ENCODE data around the gene L3MBTL1. TPM values are rescaled to one million over a fixed set of nuclear protein-coding genes. Genes with fewer than 3 reads are reported as not detected.
"Not testable (repeated sequence)": the region's sequence is repeated elsewhere in the genome, so short reads cannot be mapped to it uniquely, and the experiment has no call there.

Gene L3MBTL1
- total RNA-seq, 1 experiment from 2014 or later, result 21.6 TPM

DNA sequence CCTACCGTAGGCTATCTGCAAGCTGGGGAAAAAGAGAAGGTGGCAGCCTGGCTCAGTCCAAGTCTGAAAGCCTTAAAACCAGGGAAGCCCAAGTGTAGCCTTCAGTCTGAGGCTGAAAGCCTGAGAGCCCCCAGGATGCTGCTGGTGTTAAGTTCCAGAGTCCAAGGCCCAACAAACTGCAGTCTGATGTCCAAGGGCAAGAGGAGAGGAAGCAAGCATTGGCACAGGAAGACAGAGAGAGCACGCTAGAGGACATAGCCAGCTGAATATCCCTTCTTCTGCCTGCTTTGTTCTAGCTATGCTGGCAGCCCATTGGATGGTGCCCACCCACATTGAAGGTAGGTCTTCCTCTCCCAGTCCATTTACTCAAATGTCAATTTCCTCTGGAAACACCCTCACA, 12.1 kb upstream of the L3MBTL1 start (continued):
- TF ChIP-seq CTCF (IDR thresholded peaks at IDR 0.05 in 2 of 3, conservative IDR thresholded peaks at IDR 0.05 in 1 of 3; ENCODE audit: borderline replicate concordance in 1 of 3, insufficient read depth in 1 of 3, low read depth in 2 of 3, low read length in 2 of 3) (no peak), SIN3A (IDR thresholded peaks at IDR 0.05; ENCODE audit: low read depth) (no peak), ZBTB33 (IDR thresholded peaks at IDR 0.05; ENCODE audit: extremely low read depth, insufficient replicate concordance, low read length) (no peak), TCF7L2 (IDR thresholded peaks at IDR 0.05; ENCODE audit: borderline replicate concordance, extremely low read depth, insufficient read depth, insufficient read length) (no peak), RAD21 (IDR thresholded peaks at IDR 0.05; ENCODE audit: low read depth) (no peak), JUND (IDR thresholded peaks at IDR 0.05) (no peak)

- H3K9ac ChIP-seq (ENCODE audit: low read length); H3K27ac ChIP-seq (ENCODE audit: low read depth, low read length); BruUV-seq (replicated peaks); H3K9me2 ChIP-seq (ENCODE audit: insufficient read depth); intact Hi-C loops (cut with micrococcal nuclease); H3K9me3 ChIP-seq (ENCODE audit: control insufficient read depth in 1 of 2, insufficient read depth in 1 of 2, low read depth in 1 of 2, low read length in 2 of 2); POLR2A ChIA-PET; ATAC-seq; CTCF ChIA-PET; H3K4me3 ChIP-seq (replicated peaks in 1 of 2; ENCODE audit: low read depth in 1 of 2, low read length in 2 of 2); H3K4me2 ChIP-seq (ENCODE audit: low read length); H2AFZ ChIP-seq (ENCODE audit: low read depth, low read length, poor library complexity, severe bottlenecking); H4K20me1 ChIP-seq (ENCODE audit: insufficient read depth); RAD21 ChIA-PET (ENCODE audit: low non-redundant PET in 1 of 2, low total read pairs in 2 of 2, uncharacterized antibody in 2 of 2, unreplicated experiment in 2 of 2); H3K27me3 ChIP-seq (ENCODE audit: insufficient read depth, low read length); DNase-seq (ENCODE audit: low read depth, low spot score); H3K4me1 ChIP-seq (ENCODE audit: control insufficient read depth in 1 of 2, insufficient read depth in 2 of 2, low read length in 2 of 2); H3K36me3 ChIP-seq (ENCODE audit: control insufficient read depth in 1 of 2, insufficient read depth in 2 of 2, low read length in 2 of 2); H3K79me2 ChIP-seq (ENCODE audit: insufficient read depth, low read length): not testable (repeated sequence)
These were observed 5.5 kb upstream of the L3MBTL1 start for GRCh38 chr20:43502021-43502420.

All from HCT116 (cell line).